Fibroblast of villous mesenchyme (primary cell): ENCODE measurements around the gene CIITA. TPM values are rescaled to one million over a fixed set of nuclear protein-coding genes. Genes with fewer than 3 reads are reported as not detected.

ENCODE experiments used
- DNase-seq: peaks from one replicate; pipeline ENCODE4 v3.0.0-alpha.2; 2010; ENCODE audit warnings: low read depth
- H3K4me3 ChIP-seq: 2 replicates; pipeline ENCODE4 v1.5.1; 2011; ENCODE audit warnings: low read depth, mild to moderate bottlenecking, low read length
- total RNA-seq: library from RNA; depleted of rRNA; stranded (reverse); fragments of >200 nt; gene quantifications from 2 replicates; pipeline ENCODE4 v1.2.3, GENCODE V29; 2012
- TF ChIP-seq, protein P1 (sequence below): IDR thresholded peaks from 2 replicates; pipeline ENCODE4 v1.5.1; 2012; ENCODE audit warnings: low read depth, mild to moderate bottlenecking, low read length; ENCODE audit not compliant: insufficient read depth

CIITA gene
- total RNA-seq, 1 donor = under 0.01 TPM

DNA sequence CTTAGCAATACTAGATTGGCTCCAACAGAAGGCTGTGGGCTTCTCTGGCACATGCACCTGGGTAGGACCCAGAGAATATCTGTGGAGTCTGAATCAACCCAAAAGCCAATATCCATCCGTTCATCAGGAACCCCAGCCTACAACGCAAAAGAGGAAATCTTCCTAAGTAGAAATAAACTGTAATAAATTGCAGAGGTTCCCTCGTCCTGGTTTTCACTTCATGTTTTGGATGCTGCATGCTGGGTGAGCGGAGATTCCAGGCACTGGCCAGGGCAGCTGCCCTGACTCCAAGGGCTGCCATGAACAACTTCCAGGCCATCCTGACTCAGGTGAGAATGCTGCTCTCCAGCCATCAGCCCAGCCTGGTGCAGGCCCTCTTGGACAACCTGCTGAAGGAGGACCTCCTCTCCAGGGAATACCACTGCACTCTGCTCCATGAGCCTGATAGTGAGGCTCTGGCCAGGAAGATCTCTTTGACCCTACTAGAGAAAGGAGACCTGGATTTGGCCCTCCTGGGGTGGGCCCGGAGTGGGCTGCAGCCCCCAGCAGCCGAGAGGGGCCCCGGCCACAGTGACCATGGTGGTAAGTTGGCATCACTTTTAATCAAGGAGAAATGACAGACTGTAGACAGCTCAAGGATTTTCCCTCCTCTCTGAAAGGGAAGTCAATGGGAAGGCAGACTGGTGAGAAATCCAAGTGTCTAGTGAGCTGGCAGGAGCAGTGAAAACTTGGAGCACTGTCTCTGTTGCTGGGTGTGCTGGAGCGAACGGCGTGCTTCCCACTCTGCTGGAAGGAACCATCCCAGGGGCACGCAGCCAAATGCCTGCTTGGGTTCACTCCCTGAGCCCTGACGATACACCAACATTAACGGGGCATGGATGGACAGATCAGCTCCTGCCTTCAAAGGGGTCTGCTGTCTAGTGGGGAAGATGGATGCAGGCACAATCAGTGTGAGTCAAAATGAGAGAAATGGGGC is 10.7 kb upstream of the CIITA start:
- H3K4me3 ChIP-seq = no peak overlapping the region
- DNase-seq = no peak
- TF ChIP-seq, protein P1, sequence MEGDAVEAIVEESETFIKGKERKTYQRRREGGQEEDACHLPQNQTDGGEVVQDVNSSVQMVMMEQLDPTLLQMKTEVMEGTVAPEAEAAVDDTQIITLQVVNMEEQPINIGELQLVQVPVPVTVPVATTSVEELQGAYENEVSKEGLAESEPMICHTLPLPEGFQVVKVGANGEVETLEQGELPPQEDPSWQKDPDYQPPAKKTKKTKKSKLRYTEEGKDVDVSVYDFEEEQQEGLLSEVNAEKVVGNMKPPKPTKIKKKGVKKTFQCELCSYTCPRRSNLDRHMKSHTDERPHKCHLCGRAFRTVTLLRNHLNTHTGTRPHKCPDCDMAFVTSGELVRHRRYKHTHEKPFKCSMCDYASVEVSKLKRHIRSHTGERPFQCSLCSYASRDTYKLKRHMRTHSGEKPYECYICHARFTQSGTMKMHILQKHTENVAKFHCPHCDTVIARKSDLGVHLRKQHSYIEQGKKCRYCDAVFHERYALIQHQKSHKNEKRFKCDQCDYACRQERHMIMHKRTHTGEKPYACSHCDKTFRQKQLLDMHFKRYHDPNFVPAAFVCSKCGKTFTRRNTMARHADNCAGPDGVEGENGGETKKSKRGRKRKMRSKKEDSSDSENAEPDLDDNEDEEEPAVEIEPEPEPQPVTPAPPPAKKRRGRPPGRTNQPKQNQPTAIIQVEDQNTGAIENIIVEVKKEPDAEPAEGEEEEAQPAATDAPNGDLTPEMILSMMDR = no peak

DNA sequence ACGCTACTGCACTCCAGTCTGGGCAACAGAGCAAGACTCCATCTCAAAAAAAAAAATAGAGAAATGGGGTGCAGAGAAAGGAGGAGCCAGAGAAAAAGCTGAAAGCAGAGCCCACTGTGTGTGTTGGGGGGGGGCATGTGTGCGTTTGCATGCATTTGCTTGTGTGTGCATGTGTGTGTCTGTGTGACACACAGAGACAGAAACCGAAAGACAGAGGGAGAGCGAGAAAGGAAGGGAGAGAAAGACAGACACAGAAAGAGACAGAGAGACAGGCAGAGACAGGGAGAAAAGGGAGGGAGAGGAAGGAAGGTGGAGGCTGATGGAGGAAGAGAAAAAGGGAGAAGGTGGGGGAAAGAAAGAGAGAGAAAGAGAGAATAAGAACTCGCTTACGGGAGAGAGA is 9.8 kb upstream of the CIITA start:
- H3K4me3 ChIP-seq = no peak overlapping the region
- DNase-seq = no peak
- TF ChIP-seq, protein P1 = no peak

DNA sequence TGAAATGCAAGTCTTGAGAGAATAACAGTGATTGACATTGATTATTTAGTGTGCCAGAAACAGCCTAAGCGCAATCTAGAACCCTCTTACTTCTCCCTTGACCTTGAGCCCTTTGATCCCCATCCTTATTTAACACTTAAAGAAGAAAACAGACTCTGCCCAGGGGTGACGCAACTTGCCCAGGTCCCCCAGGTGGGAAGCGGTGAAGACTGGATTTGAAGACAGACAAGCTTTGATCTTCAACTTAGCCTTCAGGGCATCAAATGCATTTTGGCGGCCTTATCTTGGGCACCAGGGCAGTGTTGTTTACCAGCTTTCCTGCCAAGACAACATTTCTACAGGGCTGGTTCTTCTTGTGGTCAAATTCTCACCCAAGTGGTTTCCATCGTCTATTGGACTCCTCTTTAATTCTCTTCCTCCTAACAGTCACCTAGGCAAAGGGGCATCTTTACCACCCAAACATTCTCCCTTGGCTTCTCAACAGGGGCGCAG is 8.9 kb upstream of the CIITA start:
- TF ChIP-seq, protein P1 = no peak
- DNase-seq = no peak
- no peak overlapping the region for H3K4me3 ChIP-seq

DNA sequence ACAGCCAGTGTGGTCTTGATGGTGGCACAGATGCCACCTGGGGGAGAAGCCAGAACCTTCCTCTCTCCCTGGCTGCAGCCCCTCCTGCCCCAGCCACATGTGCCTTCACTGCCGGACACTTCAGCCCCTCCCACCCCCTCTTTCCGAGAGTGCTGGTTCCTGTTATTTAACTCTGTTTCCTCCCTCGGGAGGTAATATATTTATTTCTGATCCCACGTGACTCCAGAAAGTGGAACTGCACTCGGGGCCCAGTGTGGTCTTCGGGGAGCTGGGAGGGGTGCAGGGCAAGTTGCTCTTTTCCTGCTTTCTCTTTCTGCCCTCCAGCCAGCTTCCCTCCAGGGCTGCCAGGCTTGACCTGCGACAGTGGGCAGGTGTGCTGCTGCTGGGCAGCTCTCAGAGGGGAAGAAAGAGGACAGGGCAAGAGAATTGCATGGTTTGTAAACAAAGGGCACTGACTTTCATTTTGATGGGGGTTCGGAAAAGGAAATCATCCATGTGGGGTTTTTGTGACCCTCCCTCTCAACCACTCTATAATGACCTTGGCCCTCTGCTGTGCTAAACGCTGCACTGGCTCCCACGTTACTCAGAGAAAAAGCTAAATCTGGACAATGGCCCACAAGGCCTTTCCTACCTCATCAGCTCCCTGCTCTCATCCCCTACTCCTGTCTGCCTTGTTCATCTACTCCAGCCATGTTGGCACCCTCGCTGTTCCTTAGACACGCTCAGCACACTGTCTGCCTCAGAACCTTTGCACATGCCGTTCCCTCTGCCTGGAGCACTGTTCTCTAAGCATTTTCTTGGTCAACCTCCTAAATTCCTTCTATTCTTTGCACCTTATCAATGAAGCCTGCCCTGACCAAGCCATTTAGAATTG is 8.2 kb upstream of the CIITA start:
- no peak overlapping the region for H3K4me3 ChIP-seq
- DNase-seq = no peak
- TF ChIP-seq, protein P1 = no peak

DNA sequence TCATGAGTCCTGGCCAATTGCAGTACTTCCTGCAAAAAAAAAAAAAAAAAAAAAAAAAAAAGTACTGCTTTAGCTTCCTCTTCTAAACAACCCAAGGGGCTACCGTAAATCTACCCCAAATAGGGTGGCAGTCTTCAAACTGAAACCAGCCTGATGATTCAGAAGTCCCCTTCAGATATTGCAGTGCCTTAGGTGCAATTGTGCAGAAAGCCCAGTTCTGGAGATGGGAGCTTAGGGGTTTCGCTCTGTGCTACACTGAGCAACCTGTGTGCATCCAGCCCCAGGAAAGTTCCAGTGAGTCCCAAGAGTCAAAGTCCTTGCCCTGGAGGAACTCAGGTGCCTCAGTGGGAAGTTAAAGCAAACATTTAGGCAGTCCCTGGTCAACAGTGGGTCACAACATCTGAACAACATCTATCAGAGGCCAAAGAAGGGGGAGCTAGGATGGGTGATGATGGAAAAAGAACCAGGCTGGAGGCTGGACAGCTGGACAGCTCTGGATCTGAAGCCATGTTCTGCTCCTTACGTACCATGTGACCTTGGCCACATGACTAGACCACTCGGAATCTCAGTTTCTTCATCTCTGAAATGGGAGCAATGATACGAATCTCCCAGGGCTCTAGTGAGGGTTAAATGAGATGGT is 6.7 kb upstream of the CIITA start:
- TF ChIP-seq, protein P1 = no peak
- no peak overlapping the region for H3K4me3 ChIP-seq
- DNase-seq = no peak

DNA sequence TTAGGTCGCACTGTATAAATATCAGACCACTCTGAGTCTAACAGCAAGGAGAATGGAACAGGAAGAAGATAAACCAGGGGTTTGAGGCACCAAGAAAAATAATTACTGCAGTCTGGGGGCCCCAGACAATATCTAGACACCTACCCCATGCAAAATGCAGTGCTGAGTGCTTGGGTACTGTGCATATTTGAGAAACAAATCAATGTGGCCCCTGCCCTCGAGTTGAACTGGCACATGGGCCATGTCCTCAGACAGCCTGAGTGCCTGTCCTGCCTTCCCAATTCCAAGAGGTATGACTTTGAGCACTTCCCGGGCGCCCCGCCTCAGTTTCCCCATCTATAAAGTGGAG is 6.2 kb upstream of the CIITA start:
- H3K4me3 ChIP-seq = no peak overlapping the region
- TF ChIP-seq, protein P1 = no peak
- no peak for DNase-seq
